ENCODE data around the gene DBET. TPM values are rescaled to one million over a fixed set of nuclear protein-coding genes. Genes with fewer than 3 reads are reported as not detected.
"Not testable (repeated sequence)": the region's sequence is repeated elsewhere in the genome, so short reads cannot be mapped to it uniquely, and the experiment has no call there.

DBET gene
- total RNA-seq, 1 donor from 2014 or later = 0.28 TPM

DNA sequence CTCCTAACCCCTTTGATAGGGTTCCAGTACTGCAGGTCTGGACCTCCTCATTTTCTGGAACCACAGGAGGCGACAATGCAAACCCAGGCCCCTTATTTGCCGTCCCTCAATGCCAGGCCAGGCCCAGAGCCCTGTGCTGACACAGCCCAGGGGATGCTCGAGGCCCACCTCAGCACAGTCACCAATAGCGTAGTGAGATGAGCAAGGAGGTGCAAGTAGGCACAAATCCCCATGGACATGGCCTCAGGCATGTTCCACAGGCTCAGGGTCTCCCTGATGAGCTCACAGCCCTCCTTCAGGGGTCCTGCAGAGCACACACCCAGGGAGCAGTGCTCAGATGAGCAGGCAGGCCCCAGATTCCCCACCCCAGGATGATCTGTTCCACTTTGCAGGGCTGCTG is 5.3 kb upstream of the DBET start:
- DNase-seq (ENCODE audit: low spot score); H3K36me3 Mint-ChIP-seq (ENCODE audit: low read depth, unreplicated experiment); H3K27ac Mint-ChIP-seq (ENCODE audit: unreplicated experiment); H3K27me3 Mint-ChIP-seq (ENCODE audit: unreplicated experiment); H3K4me1 Mint-ChIP-seq (ENCODE audit: unreplicated experiment); H3K9me3 Mint-ChIP-seq (ENCODE audit: unreplicated experiment); H3K4me3 Mint-ChIP-seq (ENCODE audit: unreplicated experiment): not testable (repeated sequence)

DNA sequence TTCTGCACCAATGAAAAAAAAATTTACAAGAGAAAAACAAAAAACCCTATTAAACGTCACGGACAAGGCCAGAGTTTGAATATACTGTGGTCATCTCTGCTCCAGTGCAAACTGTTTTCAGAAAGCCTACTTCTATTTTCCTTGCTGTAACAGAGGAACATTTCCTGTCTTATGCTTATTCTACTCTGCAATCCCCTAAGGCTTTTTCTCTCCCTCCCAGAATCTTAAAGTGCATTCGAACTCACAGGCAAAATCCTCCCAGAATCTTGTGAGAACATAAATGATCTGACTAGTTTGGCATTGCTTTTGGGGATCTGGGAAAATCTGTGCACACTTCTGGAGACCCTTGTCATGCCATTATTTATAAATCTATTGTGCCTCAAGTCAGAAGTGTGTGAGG is 503 bp downstream of the DBET start:
- DNase-seq (ENCODE audit: low spot score); H3K4me1 Mint-ChIP-seq (ENCODE audit: unreplicated experiment); H3K27me3 Mint-ChIP-seq (ENCODE audit: unreplicated experiment); H3K9me3 Mint-ChIP-seq (ENCODE audit: unreplicated experiment); H3K36me3 Mint-ChIP-seq (ENCODE audit: low read depth, unreplicated experiment): not testable (repeated sequence)
- Mint-ChIP-seq H3K4me3 (ENCODE audit: unreplicated experiment) (peak overlapping the region; percentile 31), H3K27ac (ENCODE audit: unreplicated experiment) (peak overlapping the region; percentile 48)

DNA sequence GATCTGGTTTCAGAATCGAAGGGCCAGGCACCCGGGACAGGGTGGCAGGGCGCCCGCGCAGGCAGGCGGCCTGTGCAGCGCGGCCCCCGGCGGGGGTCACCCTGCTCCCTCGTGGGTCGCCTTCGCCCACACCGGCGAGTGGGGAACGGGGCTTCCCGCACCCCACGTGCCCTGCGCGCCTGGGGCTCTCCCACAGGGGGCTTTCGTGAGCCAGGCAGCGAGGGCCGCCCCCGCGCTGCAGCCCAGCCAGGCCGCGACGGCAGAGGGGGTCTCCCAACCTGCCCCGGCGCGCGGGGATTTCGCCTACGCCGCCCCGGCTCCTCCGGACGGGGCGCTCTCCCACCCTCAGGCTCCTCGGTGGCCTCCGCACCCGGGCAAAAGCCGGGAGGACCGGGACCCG is 4.0 kb downstream of the DBET start:
- not testable (repeated sequence) for H3K36me3 Mint-ChIP-seq (ENCODE audit: low read depth, unreplicated experiment); H3K27me3 Mint-ChIP-seq (ENCODE audit: unreplicated experiment); H3K4me1 Mint-ChIP-seq (ENCODE audit: unreplicated experiment)

DNA sequence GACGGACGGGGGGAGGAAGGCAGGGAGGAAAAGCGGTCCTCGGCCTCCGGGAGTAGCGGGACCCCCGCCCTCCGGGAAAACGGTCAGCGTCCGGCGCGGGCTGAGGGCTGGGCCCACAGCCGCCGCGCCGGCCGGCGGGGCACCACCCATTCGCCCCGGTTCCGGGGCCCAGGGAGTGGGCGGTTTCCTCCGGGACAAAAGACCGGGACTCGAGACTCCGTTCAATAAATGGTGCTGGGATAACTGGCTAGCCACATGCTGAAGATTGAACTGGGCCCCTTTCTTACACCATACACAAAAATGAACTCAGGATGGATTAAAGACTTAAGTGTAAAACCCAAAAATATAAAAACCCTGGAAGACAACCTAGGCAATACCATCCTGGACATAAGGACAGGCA is 28.8 kb downstream of the DBET start:
- not testable (repeated sequence) for H3K27ac Mint-ChIP-seq (ENCODE audit: unreplicated experiment); H3K4me3 Mint-ChIP-seq (ENCODE audit: unreplicated experiment); DNase-seq (ENCODE audit: low spot score); H3K9me3 Mint-ChIP-seq (ENCODE audit: unreplicated experiment); H3K36me3 Mint-ChIP-seq (ENCODE audit: low read depth, unreplicated experiment); H3K27me3 Mint-ChIP-seq (ENCODE audit: unreplicated experiment); H3K4me1 Mint-ChIP-seq (ENCODE audit: unreplicated experiment)

More for the DNA sequence above, 4.0 kb downstream of the DBET start:
- H3K4me3 Mint-ChIP-seq (ENCODE audit: unreplicated experiment); H3K27ac Mint-ChIP-seq (ENCODE audit: unreplicated experiment); H3K9me3 Mint-ChIP-seq (ENCODE audit: unreplicated experiment): not testable (repeated sequence)
- peak; percentile 12 for DNase-seq (ENCODE audit: low spot score)

DNA sequence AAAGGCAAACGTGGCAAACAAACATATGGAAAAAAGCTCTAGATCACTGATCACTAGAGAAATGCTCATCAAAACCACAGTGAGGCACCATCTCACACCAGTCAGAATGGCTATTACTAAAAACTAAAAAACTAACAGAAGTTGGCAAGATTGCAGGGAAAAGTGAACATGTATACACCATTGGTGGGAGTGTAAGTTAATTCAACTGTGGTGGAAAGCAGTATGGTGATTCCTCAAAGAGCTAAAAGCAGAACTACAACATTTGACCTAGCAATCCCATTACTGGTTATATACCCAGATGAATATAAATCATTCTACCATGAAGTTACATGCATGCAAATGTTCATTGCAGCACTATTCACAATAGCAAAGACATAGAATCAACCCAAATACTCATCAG is 29.7 kb downstream of the DBET start:
- not testable (repeated sequence) for DNase-seq (ENCODE audit: low spot score); H3K27ac Mint-ChIP-seq (ENCODE audit: unreplicated experiment); H3K9me3 Mint-ChIP-seq (ENCODE audit: unreplicated experiment); H3K4me3 Mint-ChIP-seq (ENCODE audit: unreplicated experiment); H3K27me3 Mint-ChIP-seq (ENCODE audit: unreplicated experiment); H3K36me3 Mint-ChIP-seq (ENCODE audit: low read depth, unreplicated experiment); H3K4me1 Mint-ChIP-seq (ENCODE audit: unreplicated experiment)

DNA sequence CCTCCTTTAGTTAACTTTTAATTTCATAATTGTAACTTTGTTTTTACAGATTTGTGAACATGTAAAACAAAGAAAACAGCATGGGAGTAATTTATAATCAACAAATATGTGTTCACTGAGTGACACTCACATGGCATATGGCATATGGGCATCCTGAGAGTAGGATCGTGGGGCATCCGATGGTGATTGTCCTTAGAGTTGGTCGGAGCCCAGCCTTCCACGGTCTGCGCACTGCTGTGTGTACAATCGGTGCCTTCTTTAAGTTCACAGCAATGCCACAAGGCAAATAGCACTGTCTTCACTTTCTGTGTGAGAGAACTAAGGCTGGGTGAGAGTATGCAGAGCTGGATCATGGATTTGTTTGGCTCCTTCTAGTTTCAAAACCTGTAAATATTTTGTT is 31.0 kb downstream of the DBET start:
- H3K9me3 Mint-ChIP-seq (ENCODE audit: unreplicated experiment); H3K4me1 Mint-ChIP-seq (ENCODE audit: unreplicated experiment); H3K27ac Mint-ChIP-seq (ENCODE audit: unreplicated experiment); H3K4me3 Mint-ChIP-seq (ENCODE audit: unreplicated experiment); H3K27me3 Mint-ChIP-seq (ENCODE audit: unreplicated experiment); DNase-seq (ENCODE audit: low spot score); H3K36me3 Mint-ChIP-seq (ENCODE audit: low read depth, unreplicated experiment): not testable (repeated sequence)

DNA sequence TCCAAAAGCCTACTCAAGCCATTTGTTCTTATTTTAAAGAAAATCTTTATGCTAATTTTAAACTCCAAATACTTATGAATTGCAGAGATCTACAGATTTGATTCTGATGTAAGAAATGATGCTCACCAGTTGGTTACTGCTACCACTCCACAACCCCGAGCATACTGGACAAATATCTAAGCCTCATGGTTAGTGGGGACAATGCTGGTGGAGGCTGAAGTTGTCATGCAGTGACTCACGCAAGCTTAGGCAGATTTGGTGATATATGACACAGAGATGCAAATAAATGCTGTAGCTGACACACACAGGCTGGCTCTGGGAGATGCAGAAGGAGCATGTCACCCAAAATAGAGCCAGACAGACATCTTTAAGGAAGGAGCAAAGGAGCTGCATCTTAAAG is 35.3 kb downstream of the DBET start:
- DNase-seq (ENCODE audit: low spot score); H3K36me3 Mint-ChIP-seq (ENCODE audit: low read depth, unreplicated experiment); H3K27me3 Mint-ChIP-seq (ENCODE audit: unreplicated experiment); H3K4me3 Mint-ChIP-seq (ENCODE audit: unreplicated experiment); H3K27ac Mint-ChIP-seq (ENCODE audit: unreplicated experiment); H3K9me3 Mint-ChIP-seq (ENCODE audit: unreplicated experiment); H3K4me1 Mint-ChIP-seq (ENCODE audit: unreplicated experiment): not testable (repeated sequence)

DNA sequence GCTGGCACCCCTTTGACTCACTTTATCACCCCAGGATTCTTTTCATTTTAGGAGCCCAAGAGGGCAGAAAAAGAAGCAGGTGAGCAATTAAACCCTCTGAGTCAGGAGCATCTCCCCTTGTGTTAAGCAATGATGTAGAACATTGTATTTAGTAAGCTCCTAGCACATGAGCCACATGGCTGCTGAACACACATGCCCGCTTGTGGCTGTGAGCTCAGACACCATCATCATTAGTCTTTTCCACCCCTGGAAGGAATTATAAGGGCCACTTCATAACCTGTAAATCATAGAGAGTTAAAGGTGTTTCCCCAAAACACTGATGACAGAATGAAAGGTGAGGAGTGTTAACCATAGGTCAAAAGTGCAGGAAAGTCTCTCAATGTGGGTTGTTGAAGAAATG is 37.2 kb downstream of the DBET start:
- not testable (repeated sequence) for H3K36me3 Mint-ChIP-seq (ENCODE audit: low read depth, unreplicated experiment); H3K4me1 Mint-ChIP-seq (ENCODE audit: unreplicated experiment); H3K27me3 Mint-ChIP-seq (ENCODE audit: unreplicated experiment); H3K4me3 Mint-ChIP-seq (ENCODE audit: unreplicated experiment); H3K9me3 Mint-ChIP-seq (ENCODE audit: unreplicated experiment); DNase-seq (ENCODE audit: low spot score); H3K27ac Mint-ChIP-seq (ENCODE audit: unreplicated experiment)

DNA sequence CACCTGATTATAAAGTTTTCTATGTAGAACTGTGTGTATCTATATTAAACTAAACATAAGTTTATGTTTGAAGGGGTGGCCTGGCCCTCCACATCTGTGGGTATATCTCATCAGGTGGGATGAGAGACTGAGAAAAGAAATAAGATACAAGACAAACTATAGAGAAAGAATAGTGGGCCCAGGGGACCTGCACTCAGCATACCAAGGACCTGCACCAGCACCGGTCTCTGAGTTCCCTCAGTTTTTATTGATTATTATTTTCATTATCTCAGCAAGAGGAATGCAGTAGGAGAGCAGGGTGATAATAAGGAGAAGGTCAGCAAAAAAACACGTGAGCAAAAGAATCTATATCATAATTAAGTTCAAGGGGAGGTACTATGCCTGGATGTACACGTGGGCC is 41.9 kb downstream of the DBET start:
- H3K27me3 Mint-ChIP-seq (ENCODE audit: unreplicated experiment); H3K9me3 Mint-ChIP-seq (ENCODE audit: unreplicated experiment); DNase-seq (ENCODE audit: low spot score); H3K4me1 Mint-ChIP-seq (ENCODE audit: unreplicated experiment); H3K36me3 Mint-ChIP-seq (ENCODE audit: low read depth, unreplicated experiment); H3K27ac Mint-ChIP-seq (ENCODE audit: unreplicated experiment); H3K4me3 Mint-ChIP-seq (ENCODE audit: unreplicated experiment): not testable (repeated sequence)

DNA sequence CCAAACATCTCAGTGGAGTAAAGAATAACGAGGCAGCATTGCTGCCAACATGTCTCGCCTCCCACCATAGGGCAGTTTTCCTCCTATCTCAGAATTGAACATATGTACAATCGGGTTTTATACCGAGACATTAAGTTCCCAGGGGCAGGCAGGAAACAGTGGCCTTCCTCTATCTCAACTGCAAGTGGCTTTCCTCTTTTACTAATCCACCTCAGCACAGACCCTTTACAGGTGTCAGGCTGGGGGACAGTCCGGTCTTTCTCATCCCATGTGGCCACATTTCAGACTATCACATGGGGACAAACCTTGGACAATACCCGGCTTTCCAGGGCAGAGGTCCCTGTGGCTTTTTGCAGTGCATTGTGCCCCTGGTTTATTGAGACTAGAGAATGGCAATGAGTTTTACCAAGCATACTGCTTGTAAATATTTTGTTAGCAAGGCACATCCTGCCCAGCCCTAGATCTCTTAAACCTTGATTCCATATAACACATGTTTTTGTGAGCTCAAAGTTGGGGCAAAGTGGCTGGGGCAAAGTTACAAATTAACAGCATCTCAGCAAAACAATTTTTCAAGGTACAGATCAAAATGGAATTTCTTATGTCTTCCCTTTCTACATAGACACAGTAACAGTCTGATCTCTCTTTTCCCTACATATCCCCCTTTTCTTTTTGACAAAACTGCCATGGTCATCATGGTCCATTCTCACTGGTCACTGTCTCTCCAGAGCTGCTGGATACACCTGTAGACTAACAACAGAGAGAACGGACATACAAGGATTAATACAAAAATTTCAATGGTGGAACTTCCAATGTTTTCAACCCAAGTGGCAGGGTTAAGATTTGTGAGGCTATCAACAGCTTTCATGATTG is 42.5 kb downstream of the DBET start:
- H3K9me3 Mint-ChIP-seq (ENCODE audit: unreplicated experiment); H3K27me3 Mint-ChIP-seq (ENCODE audit: unreplicated experiment); H3K27ac Mint-ChIP-seq (ENCODE audit: unreplicated experiment); H3K36me3 Mint-ChIP-seq (ENCODE audit: low read depth, unreplicated experiment); H3K4me1 Mint-ChIP-seq (ENCODE audit: unreplicated experiment); H3K4me3 Mint-ChIP-seq (ENCODE audit: unreplicated experiment); DNase-seq (ENCODE audit: low spot score): not testable (repeated sequence)

DNA sequence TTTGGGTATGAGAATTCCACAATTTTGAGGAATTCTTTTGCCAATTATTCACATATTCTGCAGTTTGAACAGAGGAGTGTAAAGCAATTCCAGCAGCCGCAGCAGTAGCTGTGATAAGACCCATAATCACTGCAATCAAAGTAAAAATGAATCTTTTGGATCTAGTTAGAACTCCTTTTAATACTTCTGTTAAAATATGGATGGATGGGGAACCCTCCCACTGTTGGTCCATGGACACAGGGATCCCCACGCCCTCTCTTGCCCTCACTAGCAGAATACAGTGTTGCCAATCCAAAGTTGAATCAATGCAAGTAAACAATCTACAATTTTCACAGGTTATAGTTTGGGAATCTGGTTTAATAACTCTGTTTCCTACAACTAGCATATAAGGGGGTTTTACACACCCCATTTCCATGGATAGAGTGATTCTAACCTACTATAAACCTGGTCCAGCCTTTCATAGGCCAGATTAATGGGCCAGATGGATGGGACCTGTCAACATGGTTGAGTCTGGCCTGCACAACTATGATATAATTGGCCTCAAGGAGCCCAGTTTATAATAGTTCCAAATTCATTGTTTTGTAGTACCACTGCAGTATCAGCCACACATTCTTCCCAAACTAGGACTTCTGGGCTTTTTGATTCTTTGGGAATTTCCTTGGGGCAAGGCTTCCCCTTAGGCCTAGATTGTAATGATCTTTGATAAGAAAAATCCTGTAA is 43.6 kb downstream of the DBET start:
- not testable (repeated sequence) for H3K36me3 Mint-ChIP-seq (ENCODE audit: low read depth, unreplicated experiment); H3K4me3 Mint-ChIP-seq (ENCODE audit: unreplicated experiment); H3K9me3 Mint-ChIP-seq (ENCODE audit: unreplicated experiment); DNase-seq (ENCODE audit: low spot score); H3K27ac Mint-ChIP-seq (ENCODE audit: unreplicated experiment); H3K4me1 Mint-ChIP-seq (ENCODE audit: unreplicated experiment); H3K27me3 Mint-ChIP-seq (ENCODE audit: unreplicated experiment)

DNA sequence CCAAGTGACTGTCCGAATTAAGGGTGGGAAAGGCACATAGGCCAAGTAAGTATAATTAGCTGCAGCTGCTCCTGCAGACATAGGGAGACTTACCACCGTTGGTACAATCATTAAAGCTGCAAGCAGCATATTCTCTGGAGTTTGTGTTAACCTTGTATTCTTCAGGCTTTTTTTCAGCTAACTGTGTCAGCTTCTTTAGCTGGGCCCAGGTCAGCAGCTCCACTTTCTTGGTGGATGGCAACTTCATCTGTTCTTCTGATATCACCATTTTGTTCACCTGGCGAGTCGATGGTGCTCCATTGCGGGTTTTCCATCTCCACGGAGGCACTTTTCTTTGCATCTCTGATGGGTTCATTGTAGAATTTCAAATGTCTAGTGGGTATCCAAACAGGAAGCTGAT is 44.5 kb downstream of the DBET start:
- H3K27ac Mint-ChIP-seq (ENCODE audit: unreplicated experiment); H3K27me3 Mint-ChIP-seq (ENCODE audit: unreplicated experiment); H3K9me3 Mint-ChIP-seq (ENCODE audit: unreplicated experiment); H3K36me3 Mint-ChIP-seq (ENCODE audit: low read depth, unreplicated experiment); H3K4me1 Mint-ChIP-seq (ENCODE audit: unreplicated experiment); DNase-seq (ENCODE audit: low spot score); H3K4me3 Mint-ChIP-seq (ENCODE audit: unreplicated experiment): not testable (repeated sequence)

Measured in endothelial cell (in vitro differentiated cells).